Immature natural killer cell (primary cell): ENCODE measurements around the gene TGM4. TPM values are rescaled to one million over a fixed set of nuclear protein-coding genes. Genes with fewer than 3 reads are reported as not detected.
A peak's percentile ranks its signal among the peaks of the same experiment; 100 is the strongest.
"Not testable (repeated sequence)": the region's sequence is repeated elsewhere in the genome, so short reads cannot be mapped to it uniquely, and the experiment has no call there.

Source experiments
- DNase-seq, 3 donors: peaks; one replicate each; pipeline ENCODE4 v3.0.0; 2022; ENCODE audit warnings: mixed read lengths in 1 of 3
- H3K27ac Mint-ChIP-seq, 6 donors: one replicate each; pipeline ENCODE4 v1.8.0; 2020; ENCODE audit warnings: mixed read lengths in 6 of 6, mild to moderate bottlenecking in 5 of 6, inconsistent platforms in 4 of 6, moderate library complexity in 3 of 6
- H3K27me3 Mint-ChIP-seq, 3 donors: one replicate each; pipeline ENCODE4 v1.8.0; 2020 to 2021; ENCODE audit warnings: low read depth in 3 of 3, mild to moderate bottlenecking in 3 of 3, mixed read lengths in 3 of 3, moderate library complexity in 3 of 3, inconsistent platforms in 1 of 3
- H3K36me3 Mint-ChIP-seq, 3 donors: one replicate each; pipeline ENCODE4 v1.8.0; 2020; ENCODE audit warnings: mixed read lengths in 3 of 3, inconsistent platforms in 2 of 3, mild to moderate bottlenecking in 2 of 3
- H3K4me1 Mint-ChIP-seq, 2 donors: one replicate each; pipeline ENCODE4 v1.8.0; 2020; ENCODE audit warnings: inconsistent platforms in 2 of 2, mild to moderate bottlenecking in 2 of 2, mixed read lengths in 2 of 2, moderate library complexity in 1 of 2
- H3K4me3 Mint-ChIP-seq, 5 donors: one replicate each; pipeline ENCODE4 v1.8.0; 2020; ENCODE audit warnings: mild to moderate bottlenecking in 5 of 5, mixed read lengths in 5 of 5, inconsistent platforms in 3 of 5, moderate library complexity in 3 of 5
- H3K9me3 Mint-ChIP-seq, 6 donors: one replicate each; pipeline ENCODE4 v1.8.0; 2020; ENCODE audit warnings: mild to moderate bottlenecking in 6 of 6, mixed read lengths in 6 of 6, inconsistent platforms in 4 of 6, moderate library complexity in 3 of 6
- polyA plus RNA-seq, 3 donors: library from polyadenylated mRNA; unstranded; fragments of 300-500 nt; fragmentation: Illumina TruSeq; gene quantifications; one replicate each; pipeline ENCODE4 v1.2.3, GENCODE V29; 2021

The TGM4 gene
- under 1 TPM in 1 of 3 donors, not detected in 2; 0.15 TPM for polyA plus RNA-seq

- H3K4me1 Mint-ChIP-seq: no peaks in the 10 kb centered on the region
These were observed at the start of gene TGM4 for GRCh38 chr3:44874308-44874707. Gene TGM4, plus strand, starts transcription at chr3:44874608. Its CDS starts 71 bp downstream, at chr3:44874679.

DNA sequence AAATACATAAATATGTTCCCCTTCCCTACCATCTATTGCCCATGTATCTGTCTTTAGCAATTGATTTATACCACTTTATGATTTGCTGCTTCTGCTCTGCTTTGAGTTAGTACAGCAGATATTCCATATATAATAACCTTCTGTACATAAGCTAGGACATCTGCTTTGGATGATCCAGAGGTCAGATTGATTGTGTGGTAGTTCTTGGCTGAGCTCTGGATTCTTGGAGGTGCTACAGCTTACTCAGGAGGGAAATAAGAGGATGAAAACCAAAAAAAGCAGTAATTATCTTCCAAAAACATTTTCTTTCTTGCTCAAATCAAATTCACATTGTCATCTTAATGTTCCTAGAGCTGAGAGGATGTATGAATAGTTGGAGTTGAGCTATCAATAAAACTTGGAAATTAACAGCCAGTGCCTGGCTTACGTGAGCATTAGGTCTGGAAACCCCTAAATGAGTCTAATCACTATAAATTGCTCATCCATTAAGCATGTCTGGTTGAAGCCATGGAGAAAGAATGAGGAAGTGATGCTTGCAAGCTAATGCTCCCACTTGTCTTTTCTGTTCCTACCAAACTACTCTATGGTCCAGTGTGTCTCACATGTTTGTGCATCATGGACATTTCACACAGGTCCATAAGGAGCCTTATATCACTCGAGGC lies 49.0 kb upstream of the TGM4 start:
- Mint-ChIP-seq H3K27ac (no peak overlapping the region), H3K4me3 (no peak overlapping the region), H3K9me3 (peaks cover 0 to 2% (median 0%) of the 10 kb centered on the region in 6 donors), H3K27me3 (no peaks in the 10 kb centered on the region), H3K4me1 (no peaks in the 10 kb centered on the region), H3K36me3 (peaks cover 0 to 12% (median 9%) of the 10 kb centered on the region in 3 donors)
- DNase-seq: no peak

More at GRCh38 chr3:44874308-44874707, at the start of gene TGM4:
- no peak within 1 kb of the TSS for H3K4me3 Mint-ChIP-seq
- no peaks in the 10 kb centered on the region for H3K9me3 Mint-ChIP-seq
- no peak for DNase-seq
- peaks cover 0 to 4% (median 1%) of the 10 kb centered on the region in 3 donors for H3K27me3 Mint-ChIP-seq
- no peaks in the 10 kb centered on the region for H3K36me3 Mint-ChIP-seq
- no peak within 1 kb of the TSS for H3K27ac Mint-ChIP-seq

- Mint-ChIP-seq H3K27ac (no peak overlapping the region), H3K9me3 (peaks cover 0 to 2% (median 0%) of the 10 kb centered on the region in 6 donors), H3K4me1 (no peaks in the 10 kb centered on the region), H3K27me3 (no peaks in the 10 kb centered on the region), H3K36me3 (peaks cover 0 to 12% (median 7%) of the 10 kb centered on the region in 3 donors), H3K4me3 (no peak overlapping the region)
- no peak for DNase-seq
These were observed 47.2 kb upstream of the TGM4 start for GRCh38 chr3:44827196-44827595.

GRCh38 chr3:44831232-44831631 lies 43.2 kb upstream of the TGM4 start:
- Mint-ChIP-seq H3K27ac (no peak overlapping the region), H3K4me1 (no peaks in the 10 kb centered on the region), H3K4me3 (no peak overlapping the region), H3K36me3 (peaks cover 0 to 5% (median 5%) of the 10 kb centered on the region in 3 donors), H3K9me3 (peaks cover under 1 to 6% (median 3%) of the 10 kb centered on the region in 6 donors), H3K27me3 (no peaks in the 10 kb centered on the region)
- DNase-seq: no peak

- peak overlapping the region in 2 of 6 donors; percentile 17 to 75 for H3K27ac Mint-ChIP-seq
- no peak for DNase-seq
These were observed 42.4 kb upstream of the TGM4 start for GRCh38 chr3:44832032-44832431.

DNA sequence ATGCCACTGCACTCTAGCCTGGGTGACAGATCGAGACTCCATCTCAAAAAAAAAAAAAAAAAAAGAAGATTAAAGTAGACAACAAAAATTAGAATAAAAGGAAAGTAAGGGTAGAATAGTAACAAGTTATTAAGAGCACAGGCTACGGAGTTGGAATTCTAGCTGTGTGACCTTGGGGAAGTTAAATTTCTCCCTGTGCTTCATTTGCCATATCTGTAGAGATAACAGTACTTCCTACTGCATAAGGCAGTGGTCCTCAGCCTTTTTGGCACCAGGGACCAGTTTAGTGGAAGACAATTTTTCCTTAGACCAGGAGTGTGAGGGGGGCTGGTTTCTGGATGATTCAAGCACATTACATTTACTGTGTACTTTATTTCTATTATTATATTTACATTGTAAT lies 41.4 kb upstream of the TGM4 start:
- Mint-ChIP-seq H3K27me3 (no peaks in the 10 kb centered on the region), H3K27ac (no peak overlapping the region), H3K36me3 (peaks cover 8 to 21% (median 16%) of the 10 kb centered on the region in 3 donors), H3K4me1 (no peaks in the 10 kb centered on the region), H3K9me3 (peaks cover 8 to 16% (median 11%) of the 10 kb centered on the region in 6 donors), H3K4me3 (no peak overlapping the region)
- no peak for DNase-seq

More at GRCh38 chr3:44832032-44832431, 42.4 kb upstream of the TGM4 start:
- H3K4me3 Mint-ChIP-seq: no peak overlapping the region
- H3K4me1 Mint-ChIP-seq: no peaks in the 10 kb centered on the region
- H3K27me3 Mint-ChIP-seq: no peaks in the 10 kb centered on the region
- peaks cover 7 to 13% (median 13%) of the 10 kb centered on the region in 3 donors for H3K36me3 Mint-ChIP-seq
- peaks cover 7 to 13% (median 9%) of the 10 kb centered on the region in 6 donors for H3K9me3 Mint-ChIP-seq

DNA sequence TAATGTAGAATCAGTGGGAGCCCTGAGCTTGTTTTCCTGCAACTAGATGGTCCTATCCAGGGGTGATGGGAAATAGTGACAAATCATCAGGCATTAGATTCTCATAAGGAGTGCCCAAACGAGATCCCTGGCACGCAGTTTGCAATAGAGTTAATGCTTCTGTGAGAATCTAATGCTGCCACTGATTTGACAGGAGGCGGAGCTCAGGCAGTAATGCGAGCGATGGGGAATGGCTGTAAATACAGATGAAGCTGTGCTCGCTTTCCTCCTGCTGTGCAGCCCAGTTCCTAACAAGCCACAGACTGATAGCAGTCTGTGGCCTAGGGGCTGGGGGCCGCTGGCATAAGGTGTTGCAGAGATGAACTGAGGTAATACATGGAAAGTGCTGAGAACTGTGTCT lies 41.0 kb upstream of the TGM4 start:
- no peak overlapping the region for H3K27ac Mint-ChIP-seq
- no peak overlapping the region for H3K4me3 Mint-ChIP-seq
- DNase-seq: no peak
- no peaks in the 10 kb centered on the region for H3K27me3 Mint-ChIP-seq
- peaks cover 8 to 16% (median 12%) of the 10 kb centered on the region in 6 donors for H3K9me3 Mint-ChIP-seq
- H3K4me1 Mint-ChIP-seq: no peaks in the 10 kb centered on the region
- H3K36me3 Mint-ChIP-seq: peaks cover 8 to 23% (median 16%) of the 10 kb centered on the region in 3 donors

GRCh38 chr3:44835684-44836083 lies 38.7 kb upstream of the TGM4 start:
- Mint-ChIP-seq H3K4me1 (no peaks in the 10 kb centered on the region), H3K36me3 (peaks cover 8 to 28% (median 25%) of the 10 kb centered on the region in 3 donors), H3K27me3 (no peaks in the 10 kb centered on the region), H3K4me3 (no peak overlapping the region), H3K9me3 (peaks cover 8 to 16% (median 13%) of the 10 kb centered on the region in 6 donors), H3K27ac (no peak overlapping the region)
- no peak for DNase-seq

DNA sequence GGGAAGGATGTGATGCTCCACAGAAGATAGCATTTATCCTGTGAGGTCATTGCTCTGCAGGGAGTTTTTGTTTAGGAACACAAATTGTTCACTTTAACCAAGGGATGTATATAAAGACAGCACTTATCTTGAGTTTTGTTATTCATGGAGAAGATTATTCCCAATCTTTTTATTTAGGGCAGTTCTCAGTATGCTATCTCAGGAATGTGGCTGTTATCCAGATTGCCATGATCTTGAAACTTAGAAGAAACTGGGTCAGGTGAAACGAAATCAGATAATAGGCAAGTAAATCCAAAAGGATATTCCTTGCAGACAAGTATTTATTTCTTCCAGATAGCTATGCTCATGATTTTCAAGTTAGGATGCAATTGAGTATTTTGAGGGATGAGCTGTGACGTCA lies 32.0 kb upstream of the TGM4 start:
- H3K4me1 Mint-ChIP-seq: no peaks in the 10 kb centered on the region
- no peak overlapping the region for H3K4me3 Mint-ChIP-seq
- H3K9me3 Mint-ChIP-seq: peaks cover 0 to 5% (median 0%) of the 10 kb centered on the region in 6 donors
- peaks cover 0 to 15% (median 12%) of the 10 kb centered on the region in 3 donors for H3K36me3 Mint-ChIP-seq
- peak overlapping the region in 1 of 6 donors; percentile 56 for H3K27ac Mint-ChIP-seq
- no peaks in the 10 kb centered on the region for H3K27me3 Mint-ChIP-seq
- no peak for DNase-seq

DNA sequence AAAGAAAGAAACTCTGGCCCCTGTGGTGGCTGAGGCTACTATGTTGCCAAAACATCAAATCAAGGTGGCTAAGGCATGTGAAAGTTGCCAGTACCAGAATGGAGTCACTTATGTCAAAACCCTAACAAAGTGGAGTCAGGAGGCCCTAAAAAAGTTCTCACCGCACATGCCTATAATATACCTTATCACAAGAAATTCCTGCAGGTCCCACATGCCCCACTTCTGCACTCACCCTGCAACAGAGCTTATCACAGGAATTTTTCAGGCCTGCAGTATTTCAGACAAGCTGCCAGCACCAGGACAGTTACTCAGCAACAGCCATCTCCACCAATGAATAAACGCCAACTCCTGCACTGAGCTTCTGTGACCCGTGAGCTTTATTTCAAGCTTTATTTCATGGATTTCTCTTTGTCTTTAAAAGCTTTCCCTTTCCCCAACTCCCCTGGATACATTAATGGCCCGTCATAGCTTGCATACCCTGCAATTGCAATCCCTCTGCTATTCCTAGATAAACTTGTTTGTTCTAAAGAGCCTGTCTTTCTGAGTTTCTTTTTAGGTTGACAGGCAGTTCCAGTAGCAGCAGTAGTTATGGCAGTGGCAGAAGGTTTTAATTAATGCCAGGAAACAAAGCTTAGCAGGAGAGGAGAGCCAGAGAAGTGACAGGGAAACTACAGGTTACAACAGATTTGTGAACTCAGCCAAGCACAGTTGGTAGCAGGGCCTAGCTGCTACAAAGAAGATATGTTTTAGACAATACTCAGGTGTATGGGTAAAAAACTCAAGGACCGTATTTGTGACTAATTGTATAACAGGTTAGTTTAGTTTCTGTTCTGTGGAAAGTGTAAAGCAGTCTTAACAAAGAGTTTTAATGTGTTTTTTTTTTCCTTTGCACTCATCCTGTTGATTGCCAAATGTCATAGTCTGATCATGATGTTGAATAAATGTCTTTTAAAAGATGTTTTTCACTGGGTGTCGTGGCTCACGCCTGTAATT lies 28.6 kb upstream of the TGM4 start:
- Mint-ChIP-seq H3K27me3 (no peaks in the 10 kb centered on the region), H3K4me1 (no peaks in the 10 kb centered on the region), H3K27ac (peak overlapping the region in 1 of 6 donors; percentile 32), H3K9me3 (no peaks in the 10 kb centered on the region), H3K36me3 (peaks cover 0 to 5% (median 0%) of the 10 kb centered on the region in 3 donors), H3K4me3 (no peak overlapping the region)
- DNase-seq: no peak

DNA sequence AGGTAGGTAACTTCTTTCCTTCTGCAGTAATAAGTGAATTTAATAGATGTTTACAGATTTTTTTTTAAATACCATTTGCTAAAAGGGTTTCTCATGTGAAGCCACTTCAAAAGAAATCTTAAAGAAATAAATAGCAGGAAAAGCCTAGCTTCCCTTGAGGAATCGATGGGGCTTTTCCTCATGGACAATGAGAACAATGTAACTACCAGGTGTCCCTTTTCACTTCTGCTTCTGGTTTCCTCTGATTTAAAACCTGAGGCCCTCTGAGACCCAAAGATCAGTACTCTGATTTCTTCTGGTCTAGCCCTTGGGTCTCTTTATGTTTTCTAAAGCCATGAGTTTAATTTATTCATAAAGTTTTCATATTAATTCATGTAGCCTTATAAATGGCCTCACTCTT lies 25.8 kb upstream of the TGM4 start:
- Mint-ChIP-seq H3K4me1 (no peaks in the 10 kb centered on the region), H3K9me3 (no peaks in the 10 kb centered on the region), H3K27me3 (no peaks in the 10 kb centered on the region), H3K27ac (no peak overlapping the region), H3K4me3 (no peak overlapping the region), H3K36me3 (peaks cover 0 to 7% (median 0%) of the 10 kb centered on the region in 3 donors)
- no peak for DNase-seq

DNA sequence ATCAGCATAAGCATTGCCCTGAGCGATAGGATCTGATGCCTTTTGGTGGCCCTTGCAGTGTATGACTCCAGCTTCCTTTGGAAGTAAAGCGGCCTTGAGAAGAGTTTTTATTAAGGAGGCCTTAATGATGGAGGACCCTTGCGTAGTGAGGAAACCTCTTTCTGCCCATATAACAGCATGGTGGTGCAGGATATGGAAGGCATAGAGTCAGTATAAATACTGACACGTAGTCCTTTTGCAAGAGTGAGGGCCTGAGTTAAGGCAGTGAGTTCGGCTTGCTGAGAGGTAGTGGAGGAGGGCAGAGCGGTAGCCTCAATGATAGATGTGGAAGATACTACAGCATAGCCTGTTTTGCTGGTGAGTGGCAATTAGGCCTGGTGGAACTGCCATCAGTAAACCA lies 17.7 kb upstream of the TGM4 start:
- H3K27ac Mint-ChIP-seq, H3K9me3 Mint-ChIP-seq, H3K4me1 Mint-ChIP-seq, H3K4me3 Mint-ChIP-seq, H3K36me3 Mint-ChIP-seq, H3K27me3 Mint-ChIP-seq, DNase-seq: not testable (repeated sequence)

DNA sequence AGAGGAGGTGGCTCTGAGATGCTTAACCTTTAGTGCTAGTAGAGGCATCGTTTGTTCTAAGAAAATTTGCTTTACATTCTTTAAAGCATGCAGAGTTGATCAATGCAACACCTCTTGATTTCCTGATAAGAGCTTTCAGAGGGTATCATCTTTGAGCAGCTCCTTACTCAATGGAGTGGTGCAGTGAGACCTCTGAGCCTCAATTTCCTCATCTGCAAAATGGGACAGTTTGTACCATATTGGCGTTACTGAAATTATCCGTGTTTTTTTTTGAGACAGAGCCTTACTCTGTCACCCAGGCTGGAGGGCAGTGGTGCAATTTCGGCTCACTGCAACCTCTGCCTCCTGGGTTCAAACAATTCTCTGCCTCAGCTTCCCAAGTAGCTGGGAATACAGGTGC lies 14.3 kb upstream of the TGM4 start:
- H3K27me3 Mint-ChIP-seq: peaks cover 2 to 12% (median 5%) of the 10 kb centered on the region in 3 donors
- H3K36me3 Mint-ChIP-seq: no peaks in the 10 kb centered on the region
- H3K4me1 Mint-ChIP-seq: peaks cover 29 to 33% of the 10 kb centered on the region in 2 donors
- H3K9me3 Mint-ChIP-seq: no peaks in the 10 kb centered on the region
- peak overlapping the region in 2 of 5 donors; percentile 37 to 60 for H3K4me3 Mint-ChIP-seq
- DNase-seq: no peak
- peak overlapping the region in 3 of 6 donors; percentile 9 to 64 (median 17) for H3K27ac Mint-ChIP-seq
